Natural killer cell treated with Interleukin-12 subunit alpha and Interleukin-12 subunit beta and Interleukin-15 and Interleukin-18, amount 100 ng/mL, for 72 hours (primary cell): ENCODE measurements around the gene ATP9A. TPM values are rescaled to one million over a fixed set of nuclear protein-coding genes. Genes with fewer than 3 reads are reported as not detected.
A peak's percentile ranks its signal among the peaks of the same experiment; 100 is the strongest.
"Not testable (repeated sequence)": the region's sequence is repeated elsewhere in the genome, so short reads cannot be mapped to it uniquely, and the experiment has no call there.

Source experiments
- ATAC-seq, 2 donors: fragments of 150-1000 bp; cut with Tn5 transposase in 1 of 2; sonication (Bioruptor Pico), chemical (Tn5 transposase) in 1 of 2; 2 replicates each; pipeline ENCODE4 v1.10.0; 2021
- DNase-seq: peaks from one replicate; pipeline ENCODE4 v3.0.0; 2022; ENCODE audit warnings: low spot score
- H3K27ac Mint-ChIP-seq, 2 donors: 1 replicate in 1 of 2; 2 replicates in 1 of 2; pipeline ENCODE4 v1.8.0; 2022; ENCODE audit warnings: mixed read lengths in 2 of 2, mild to moderate bottlenecking in 1 of 2, moderate library complexity in 1 of 2
- H3K27me3 Mint-ChIP-seq, 2 donors: 1 replicate in 1 of 2; 2 replicates in 1 of 2; pipeline ENCODE4 v1.8.0; 2022; ENCODE audit warnings: mixed read lengths in 2 of 2
- H3K36me3 Mint-ChIP-seq: one replicate; pipeline ENCODE4 v1.8.0; 2022; ENCODE audit warnings: mixed read lengths
- H3K4me1 Mint-ChIP-seq, 2 donors: 1 replicate in 1 of 2; 2 replicates in 1 of 2; pipeline ENCODE4 v1.8.0; 2022; ENCODE audit warnings: low read depth in 2 of 2, mixed read lengths in 2 of 2, mild to moderate bottlenecking in 1 of 2
- H3K4me3 Mint-ChIP-seq: one replicate; pipeline ENCODE4 v1.8.0; 2022; ENCODE audit warnings: mixed read lengths
- H3K9me3 Mint-ChIP-seq: 2 replicates; pipeline ENCODE4 v1.8.0; 2022; ENCODE audit warnings: mixed read lengths
- total RNA-seq, 2 donors: library from RNA; stranded (reverse); gene quantifications; one replicate each; pipeline ENCODE4 v1.2.3, GENCODE V29; 2022

The ATP9A gene
- total RNA-seq, 2 donors from 2014 or later: 1.4 to 18.9 TPM

DNA sequence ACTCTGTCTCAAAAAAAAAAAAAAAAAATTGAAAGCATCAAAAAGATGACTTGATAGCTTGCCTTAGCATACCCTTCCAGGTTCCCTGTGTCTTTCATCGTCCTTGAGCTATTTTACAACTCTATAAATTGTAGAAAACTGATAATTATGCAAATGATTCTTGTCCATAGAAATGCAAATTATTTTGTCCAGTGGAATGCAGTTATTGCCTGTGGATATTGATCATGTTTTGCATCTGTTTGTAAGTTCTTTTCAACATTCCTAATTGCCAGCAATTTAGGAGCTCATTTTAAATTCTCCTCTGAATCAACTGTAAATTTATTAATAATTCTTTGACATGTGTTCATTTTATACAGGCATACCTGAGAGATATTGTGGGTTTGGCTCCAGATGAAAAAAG lies 7.1 kb upstream of the ATP9A start:
- peaks cover 0 to 16% of the 10 kb centered on the region in 2 donors for H3K4me1 Mint-ChIP-seq
- no peaks in the 10 kb centered on the region for H3K36me3 Mint-ChIP-seq
- peaks cover 3% of the 10 kb centered on the region for H3K9me3 Mint-ChIP-seq
- H3K27ac Mint-ChIP-seq: peak overlapping the region in 1 of 2 donors; percentile 39
- no peak for DNase-seq
- no peak for ATAC-seq
- no peak overlapping the region for H3K4me3 Mint-ChIP-seq
- peaks cover 0 to under 1% of the 10 kb centered on the region in 2 donors for H3K27me3 Mint-ChIP-seq

DNA sequence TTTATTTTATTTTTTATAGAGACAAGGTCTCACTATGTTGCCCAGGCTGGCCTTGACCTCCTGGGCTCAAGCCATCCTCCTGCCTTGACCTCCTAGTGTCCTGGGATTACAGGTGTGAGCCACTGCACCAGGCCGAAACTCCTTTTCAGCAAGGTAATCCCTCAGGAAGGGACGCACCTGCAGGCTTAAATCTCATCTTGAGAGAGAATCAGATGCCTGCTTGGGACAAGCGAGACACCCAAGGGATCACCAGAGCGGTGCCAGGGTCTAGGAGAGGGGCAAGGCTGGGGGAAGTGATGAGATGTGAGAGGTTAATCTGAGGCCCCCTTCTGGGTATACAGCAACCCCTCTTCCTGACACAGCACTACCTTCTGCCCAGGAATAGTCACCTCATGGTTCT lies 4.0 kb upstream of the ATP9A start:
- H3K4me1 Mint-ChIP-seq: peaks cover 9 to 27% of the 10 kb centered on the region in 2 donors
- peaks cover 2 to 20% of the 10 kb centered on the region in 2 donors for H3K27me3 Mint-ChIP-seq
- H3K9me3 Mint-ChIP-seq: no peaks in the 10 kb centered on the region
- ATAC-seq: no peak
- no peak for DNase-seq
- peak overlapping the region in 1 of 2 donors; percentile 53 for H3K27ac Mint-ChIP-seq
- peaks cover 7% of the 10 kb centered on the region for H3K36me3 Mint-ChIP-seq
- no peak overlapping the region for H3K4me3 Mint-ChIP-seq

DNA sequence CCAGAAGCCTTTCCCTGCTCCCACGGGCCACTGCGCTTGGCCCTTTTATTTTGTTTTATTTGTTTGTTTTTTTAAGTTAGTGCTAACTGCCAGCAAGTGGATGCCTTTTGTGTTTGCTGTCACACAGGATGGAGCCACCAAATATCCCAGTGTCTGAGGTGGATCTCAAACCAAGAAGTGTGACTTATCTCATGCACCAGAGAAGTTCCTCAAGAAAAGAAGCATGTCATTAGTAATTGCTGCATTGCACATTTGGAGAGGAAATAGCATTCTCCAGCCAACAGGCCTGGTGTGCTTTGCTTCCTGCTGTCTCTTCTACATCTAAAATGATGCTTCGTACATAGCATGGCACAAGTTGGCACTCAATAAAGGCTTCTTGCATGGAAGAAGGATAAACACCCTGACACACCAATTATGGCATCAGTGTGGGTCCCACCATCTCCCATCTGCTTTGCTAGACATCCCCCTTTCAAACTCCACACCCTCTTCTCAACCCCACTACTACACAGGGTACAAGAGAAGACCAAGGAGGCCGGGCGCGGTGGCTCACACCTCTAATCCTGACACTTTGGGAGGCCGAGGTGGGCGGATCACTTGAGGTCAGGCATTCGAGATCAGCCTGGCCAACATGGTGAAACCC lies 1.9 kb upstream of the ATP9A start:
- Mint-ChIP-seq H3K36me3 (peaks cover 7% of the 10 kb centered on the region), H3K27ac (peak overlapping the region in 1 of 2 donors; percentile 43), H3K27me3 (peaks cover 2 to 20% of the 10 kb centered on the region in 2 donors), H3K9me3 (no peaks in the 10 kb centered on the region), H3K4me3 (no peak overlapping the region), H3K4me1 (peaks cover 9 to 28% of the 10 kb centered on the region in 2 donors)
- ATAC-seq: no peak
- no peak for DNase-seq

DNA sequence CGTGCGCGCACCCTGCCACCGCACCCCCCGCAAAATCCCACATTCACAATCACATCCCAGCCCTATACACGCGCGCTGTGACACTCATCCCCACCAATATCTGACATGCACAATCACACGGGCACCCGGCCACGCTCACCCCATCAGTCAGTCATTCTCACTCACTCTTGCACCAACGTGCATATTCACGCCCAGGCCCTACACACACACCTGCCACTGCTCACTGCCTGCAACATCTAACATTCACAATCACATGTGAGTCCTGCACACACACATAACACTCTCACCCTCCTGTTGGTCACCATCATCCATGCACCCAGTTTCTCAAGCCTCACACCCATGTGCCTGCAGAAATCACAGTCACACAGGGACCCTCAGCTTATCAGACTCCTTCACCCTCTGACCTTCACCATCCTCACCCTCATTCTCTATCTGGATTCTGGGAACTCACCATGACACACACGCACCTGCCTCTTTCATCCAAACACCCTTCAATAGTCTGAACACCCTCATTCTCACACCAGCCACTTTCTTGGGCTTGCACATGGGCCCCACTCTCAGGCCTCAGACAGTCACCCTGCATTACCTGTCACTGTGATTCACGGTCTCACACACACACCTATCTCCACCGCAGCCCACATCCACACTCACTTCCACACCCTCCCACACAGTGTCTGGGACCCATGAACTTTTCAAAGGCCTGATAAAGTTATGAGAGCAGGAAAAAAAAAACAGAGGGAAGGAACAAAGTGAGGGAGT lies 748 bp upstream of the ATP9A start:
- H3K27me3 Mint-ChIP-seq: peaks cover 2 to 20% of the 10 kb centered on the region in 2 donors
- H3K27ac Mint-ChIP-seq: peak overlapping the region; percentile 1 to 65
- DNase-seq: no peak
- ATAC-seq: no peak
- H3K4me1 Mint-ChIP-seq: peaks cover 9 to 34% of the 10 kb centered on the region in 2 donors
- peak overlapping the region; percentile 87 for H3K4me3 Mint-ChIP-seq
- H3K36me3 Mint-ChIP-seq: peaks cover 7% of the 10 kb centered on the region
- no peaks in the 10 kb centered on the region for H3K9me3 Mint-ChIP-seq

DNA sequence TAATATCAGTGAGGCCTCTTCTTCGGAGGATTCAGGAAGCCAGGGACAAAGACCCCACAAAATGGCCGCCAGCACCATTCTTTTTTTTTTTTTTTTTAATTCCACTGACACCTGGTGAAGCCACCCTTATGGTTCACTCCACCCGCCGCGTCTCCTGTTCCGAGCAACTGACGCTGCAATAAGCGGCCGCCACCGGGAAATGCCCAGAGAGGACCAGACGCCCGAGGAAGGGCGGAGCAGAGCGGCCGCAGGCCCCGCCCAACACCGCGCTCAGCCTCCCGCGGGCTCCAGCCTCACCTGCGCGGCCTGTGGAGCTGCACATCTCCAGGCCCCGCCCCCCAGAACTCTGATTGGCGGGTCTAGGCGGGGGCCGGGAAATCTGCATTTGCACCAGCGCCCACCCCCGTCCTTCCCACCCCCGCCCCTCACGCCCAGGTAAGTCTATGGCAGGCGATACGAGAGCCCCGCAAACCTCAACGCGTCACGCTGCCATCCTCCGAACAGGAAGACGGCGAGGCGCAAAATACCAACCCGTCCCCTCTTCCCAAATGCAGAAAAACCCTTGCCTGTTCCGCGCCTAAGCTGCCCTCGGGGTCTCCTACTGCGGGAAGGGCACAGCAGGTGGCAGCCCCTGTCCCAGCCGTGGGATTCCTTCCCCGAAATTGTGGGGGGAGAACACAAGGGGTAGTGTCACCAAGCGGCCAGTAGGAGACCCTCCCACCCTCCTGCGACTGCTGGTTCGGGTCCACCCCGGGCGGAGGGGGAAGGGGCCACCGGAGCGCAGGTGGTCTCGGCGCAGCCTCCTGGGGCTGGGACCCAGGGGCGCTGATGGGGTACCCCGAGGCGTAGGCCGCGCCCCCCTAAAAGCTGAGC lies 960 bp downstream of the ATP9A start:
- Mint-ChIP-seq H3K4me3 (peak overlapping the region; percentile 58), H3K27me3 (peaks cover 2 to 20% of the 10 kb centered on the region in 2 donors), H3K4me1 (peaks cover 9 to 24% of the 10 kb centered on the region in 2 donors), H3K27ac (peak overlapping the region in 1 of 2 donors; percentile 56), H3K9me3 (no peaks in the 10 kb centered on the region), H3K36me3 (peaks cover 7% of the 10 kb centered on the region)
- DNase-seq (peak; percentile 89), ATAC-seq (peak; percentile 90 to 97)

GRCh38 chr20:51765381-51765780 lies 2.8 kb downstream of the ATP9A start:
- not testable (repeated sequence) for H3K36me3 Mint-ChIP-seq, H3K9me3 Mint-ChIP-seq, ATAC-seq, H3K4me3 Mint-ChIP-seq, DNase-seq
- Mint-ChIP-seq H3K4me1 (peaks cover 9 to 28% of the 10 kb centered on the region in 2 donors), H3K27ac (peak overlapping the region in 1 of 2 donors; percentile 51), H3K27me3 (peaks cover 2 to 20% of the 10 kb centered on the region in 2 donors)

DNA sequence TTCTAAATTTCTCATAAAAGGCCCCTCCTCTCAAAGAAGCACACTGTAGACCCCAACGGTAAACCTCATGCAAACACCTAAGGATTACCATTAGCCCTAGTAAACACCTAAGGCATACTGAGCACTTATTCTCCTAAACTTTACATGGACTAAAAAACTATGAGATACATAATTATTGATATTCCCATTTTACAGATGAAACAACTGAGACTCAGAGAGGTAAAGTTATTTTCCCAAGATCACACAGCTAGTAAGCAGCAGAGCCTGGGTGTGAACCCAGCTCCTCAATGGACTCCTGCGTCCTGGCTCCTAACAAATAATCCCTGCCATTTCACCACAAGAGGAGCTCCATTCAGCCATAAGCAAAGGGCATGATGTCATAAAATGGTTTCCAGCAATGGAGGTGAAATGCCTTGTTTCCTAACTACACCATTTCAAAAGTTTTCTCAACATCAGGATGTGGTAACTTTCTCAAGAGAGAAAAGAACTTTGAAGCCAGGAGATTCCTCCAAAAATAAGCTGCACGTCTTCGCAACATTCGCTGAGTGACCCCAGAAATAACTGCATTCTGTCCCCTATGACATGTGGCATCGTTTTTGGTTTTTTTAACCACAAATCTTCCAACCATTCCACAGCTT lies 4.1 kb downstream of the ATP9A start:
- Mint-ChIP-seq H3K27ac (peak overlapping the region in 1 of 2 donors; percentile 51), H3K27me3 (peaks cover 2 to 8% of the 10 kb centered on the region in 2 donors), H3K9me3 (no peaks in the 10 kb centered on the region), H3K36me3 (peaks cover 6% of the 10 kb centered on the region), H3K4me3 (no peak overlapping the region), H3K4me1 (peaks cover 7 to 17% of the 10 kb centered on the region in 2 donors)
- DNase-seq (no peak), ATAC-seq (no peak)

- H3K36me3 Mint-ChIP-seq: no peaks in the 10 kb centered on the region
- no peak for ATAC-seq
- no peaks in the 10 kb centered on the region for H3K9me3 Mint-ChIP-seq
- no peak overlapping the region for H3K27ac Mint-ChIP-seq
- H3K27me3 Mint-ChIP-seq: no peaks in the 10 kb centered on the region
- H3K4me1 Mint-ChIP-seq: peaks cover 0 to 18% of the 10 kb centered on the region in 2 donors
- H3K4me3 Mint-ChIP-seq: no peak overlapping the region
- no peak for DNase-seq
Measured at GRCh38 chr20:51760905-51761546, 7.2 kb downstream of the ATP9A start.

DNA sequence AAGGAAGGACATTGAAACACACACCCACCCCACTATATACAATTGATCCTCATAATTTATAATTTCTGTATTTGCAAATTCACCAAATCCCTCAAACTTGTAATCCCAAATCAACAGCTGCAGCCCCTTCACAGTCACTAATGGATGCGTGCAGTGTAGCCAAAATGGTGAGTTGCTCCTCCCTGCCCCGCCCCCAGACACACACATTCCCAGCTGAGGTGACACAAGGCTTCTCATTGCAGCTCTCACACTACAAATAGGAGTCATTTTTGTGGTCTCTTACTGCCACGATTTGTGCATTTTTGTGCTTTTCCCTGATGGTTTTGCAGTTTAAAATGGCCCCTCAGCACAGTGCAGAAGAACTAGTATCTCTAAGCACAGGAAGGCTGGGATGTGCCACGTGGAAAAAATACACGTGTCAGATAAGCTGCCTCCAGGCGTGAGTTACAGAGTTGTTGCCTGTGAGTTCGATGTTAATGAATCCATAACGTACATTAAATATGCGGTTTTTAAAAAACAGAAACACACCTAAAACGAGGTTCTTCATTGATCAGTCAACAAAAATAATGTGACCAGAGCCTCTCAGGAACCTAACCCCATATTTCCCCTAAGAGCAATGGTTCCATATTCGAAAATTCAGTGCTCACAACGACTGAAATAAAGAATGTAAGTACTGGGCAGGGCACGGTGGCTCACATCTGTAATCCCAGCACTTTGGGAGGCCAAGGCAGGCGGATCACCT lies 8.2 kb downstream of the ATP9A start:
- H3K4me1 Mint-ChIP-seq: peaks cover 0 to 16% of the 10 kb centered on the region in 2 donors
- no peak overlapping the region for H3K4me3 Mint-ChIP-seq
- no peaks in the 10 kb centered on the region for H3K36me3 Mint-ChIP-seq
- no peaks in the 10 kb centered on the region for H3K9me3 Mint-ChIP-seq
- no peak overlapping the region for H3K27ac Mint-ChIP-seq
- ATAC-seq (no peak), DNase-seq (no peak)
- no peaks in the 10 kb centered on the region for H3K27me3 Mint-ChIP-seq

DNA sequence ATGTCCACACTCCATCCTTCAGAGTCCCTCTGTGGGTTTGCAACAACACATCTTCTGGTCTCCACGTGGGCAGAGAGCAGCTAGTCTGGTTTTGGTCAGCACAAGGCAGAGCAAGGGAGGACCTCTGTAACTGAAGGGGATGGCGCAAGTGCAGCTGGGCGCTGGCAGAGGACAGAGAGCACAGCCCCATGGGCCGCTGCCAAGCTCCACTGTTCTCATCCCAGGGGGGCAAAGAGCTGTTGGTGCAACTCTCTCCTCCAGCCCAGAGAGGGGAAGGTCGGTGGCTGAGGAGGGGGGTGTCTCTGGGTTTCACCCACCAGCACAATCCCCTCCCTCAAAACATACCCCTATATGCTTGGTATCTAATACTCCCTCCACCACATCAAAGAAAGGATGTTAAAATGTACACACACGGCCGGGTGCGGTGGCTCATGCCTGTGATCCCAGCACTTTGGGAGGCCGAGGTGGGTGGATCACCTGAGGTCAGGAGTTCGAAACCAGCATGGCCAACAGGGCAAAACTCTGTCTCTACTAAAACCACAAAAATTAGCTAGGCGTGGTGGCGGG lies 9.1 kb downstream of the ATP9A start:
- Mint-ChIP-seq H3K27ac (no peak overlapping the region), H3K4me3 (no peak overlapping the region), H3K4me1 (peaks cover 0 to 11% of the 10 kb centered on the region in 2 donors), H3K27me3 (no peaks in the 10 kb centered on the region), H3K36me3 (no peaks in the 10 kb centered on the region), H3K9me3 (no peaks in the 10 kb centered on the region)
- ATAC-seq (no peak), DNase-seq (no peak)

DNA sequence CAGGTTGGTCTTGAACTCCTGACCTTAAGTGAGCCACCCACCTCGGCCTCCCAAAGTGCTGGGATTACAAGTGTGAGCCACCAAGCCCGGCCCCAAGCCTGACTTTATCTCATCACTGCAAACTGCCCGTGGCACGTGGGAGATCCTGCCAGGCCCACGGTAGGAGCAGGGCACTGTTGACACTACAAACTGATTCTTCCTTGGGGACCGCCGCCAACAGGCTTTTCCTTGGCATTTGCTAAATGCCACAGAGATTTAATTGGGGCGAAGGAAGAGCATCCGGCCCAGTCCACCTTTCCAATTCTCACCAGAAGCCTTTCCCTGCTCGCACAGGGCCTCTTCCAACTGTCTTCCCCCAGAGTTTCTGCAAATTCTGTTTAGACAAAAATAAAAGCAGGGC lies 11.0 kb downstream of the ATP9A start:
- Mint-ChIP-seq H3K27me3 (no peaks in the 10 kb centered on the region), H3K4me1 (peaks cover 0 to 10% of the 10 kb centered on the region in 2 donors), H3K36me3 (no peaks in the 10 kb centered on the region), H3K4me3 (no peak overlapping the region), H3K27ac (no peak overlapping the region), H3K9me3 (no peaks in the 10 kb centered on the region)
- ATAC-seq (no peak), DNase-seq (no peak)

GRCh38 chr20:51756653-51757052 lies 11.5 kb downstream of the ATP9A start:
- no peaks in the 10 kb centered on the region for H3K27me3 Mint-ChIP-seq
- no peak for DNase-seq
- no peaks in the 10 kb centered on the region for H3K9me3 Mint-ChIP-seq
- H3K27ac Mint-ChIP-seq: peak overlapping the region in 1 of 2 donors; percentile 58
- H3K4me1 Mint-ChIP-seq: peaks cover 0 to 6% of the 10 kb centered on the region in 2 donors
- H3K4me3 Mint-ChIP-seq: no peak overlapping the region
- H3K36me3 Mint-ChIP-seq: no peaks in the 10 kb centered on the region
- ATAC-seq: no peak
